Activated T-cell treated with anti-CD3 and anti-CD28 coated beads for 48 hours (primary cell): Measurements from ENCODE around the gene RNF213.
"Not testable (repeated sequence)": the region's sequence is repeated elsewhere in the genome, so short reads cannot be mapped to it uniquely, and the experiment has no call there.

ENCODE experiments used
- DNase-seq: peaks from one replicate; pipeline ENCODE4 v3.0.0-alpha.2; 2020; ENCODE audit warnings: low read depth

Gene RNF213

DNA sequence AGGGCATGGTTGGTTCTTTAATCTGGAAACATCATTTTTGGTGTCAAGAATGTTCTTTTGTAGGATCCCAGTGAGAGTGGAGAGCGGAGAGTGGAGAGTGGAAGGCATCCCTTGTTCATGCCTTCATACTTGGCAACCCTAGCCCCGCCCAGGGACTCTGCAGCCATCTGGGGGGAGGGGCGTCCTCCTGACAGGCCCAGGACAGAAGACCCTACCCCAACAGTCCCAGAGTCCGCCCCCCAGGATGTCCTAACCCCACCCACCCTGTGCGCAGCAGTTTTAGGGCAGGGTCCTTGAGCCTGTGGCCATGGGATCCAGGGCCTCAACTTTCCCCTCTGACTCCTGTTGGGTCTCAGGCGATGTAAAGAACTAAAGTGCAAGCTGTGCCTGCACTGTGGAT lies 36.0 kb upstream of the RNF213 start:
- no peak for DNase-seq

DNA sequence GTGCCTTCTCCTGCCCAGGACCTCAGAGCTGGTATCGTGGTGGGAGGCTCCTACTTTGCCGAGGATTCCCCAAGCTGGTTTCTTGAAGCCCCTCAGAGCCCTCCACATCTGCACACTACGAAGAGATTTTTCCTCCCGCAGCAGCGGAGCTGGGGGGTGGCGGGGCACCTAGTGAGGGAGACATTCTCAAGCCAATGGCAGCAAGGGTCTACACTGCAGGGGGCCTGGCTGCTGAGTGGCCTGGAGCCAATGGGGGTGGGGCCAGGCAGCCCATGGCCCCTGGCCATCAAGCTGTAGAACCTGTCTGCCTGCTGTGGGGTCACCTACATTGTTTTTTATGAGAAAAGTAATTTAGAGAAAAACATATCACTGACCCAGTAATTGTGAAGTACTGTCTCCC lies 35.4 kb upstream of the RNF213 start:
- no peak for DNase-seq

DNA sequence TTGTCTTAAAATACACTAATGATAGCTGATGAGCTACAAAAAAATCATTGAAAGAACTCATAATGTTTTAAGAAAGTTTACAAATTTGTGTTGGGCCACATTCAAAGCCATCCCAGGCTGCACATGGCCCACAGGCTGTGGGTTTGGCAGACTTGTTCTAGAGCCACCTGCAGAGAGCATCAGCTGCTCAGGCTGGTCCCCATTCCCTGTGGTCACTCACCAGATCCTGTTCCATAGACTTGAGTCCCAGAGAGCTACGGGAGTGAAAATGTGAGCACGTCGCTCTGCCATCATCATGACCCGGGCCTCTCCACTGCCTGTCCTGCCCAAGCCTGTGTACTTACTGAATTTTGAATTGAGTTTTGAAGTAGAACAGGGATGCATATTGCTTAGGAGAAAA lies 33.5 kb upstream of the RNF213 start:
- DNase-seq: no peak

DNA sequence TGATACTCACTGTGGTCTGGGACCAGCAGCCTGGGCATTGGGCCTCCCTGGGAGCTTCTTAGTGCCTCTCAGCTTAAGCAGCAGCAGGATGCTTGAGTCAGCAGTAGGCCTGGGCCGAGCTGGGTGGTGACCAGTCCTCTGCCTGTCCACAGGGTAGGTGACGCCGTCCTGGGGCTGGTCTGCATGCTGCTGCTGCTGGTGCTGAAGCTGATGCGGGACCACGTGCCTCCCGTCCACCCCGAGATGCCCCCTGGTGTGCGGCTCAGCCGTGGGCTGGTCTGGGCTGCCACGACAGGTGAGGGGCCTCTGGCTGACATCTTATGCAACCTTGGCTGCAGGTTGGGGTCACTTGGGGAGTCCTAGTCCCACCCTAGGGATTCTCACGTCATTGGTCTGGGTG lies 33.0 kb upstream of the RNF213 start:
- no peak for DNase-seq

DNA sequence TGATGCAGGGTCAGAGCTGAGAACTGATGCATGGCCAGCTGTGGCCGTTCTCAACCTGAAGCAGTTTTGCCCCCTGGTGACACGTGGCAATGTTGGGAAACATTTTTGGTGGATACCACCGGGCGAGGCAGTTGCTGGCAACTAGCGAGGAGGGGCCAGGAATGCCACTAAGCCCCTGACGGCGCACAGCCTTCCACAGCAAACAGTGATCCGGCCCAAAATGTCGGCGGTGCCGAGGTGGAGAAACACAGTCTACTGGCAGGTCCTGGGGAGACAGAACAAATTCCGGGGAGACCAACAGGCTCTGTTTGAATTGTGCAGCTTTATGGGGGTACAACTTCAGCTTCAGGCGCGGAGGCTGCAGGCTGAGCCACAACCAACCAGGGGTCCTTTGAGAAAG lies 32.2 kb upstream of the RNF213 start:
- DNase-seq: no peak

DNA sequence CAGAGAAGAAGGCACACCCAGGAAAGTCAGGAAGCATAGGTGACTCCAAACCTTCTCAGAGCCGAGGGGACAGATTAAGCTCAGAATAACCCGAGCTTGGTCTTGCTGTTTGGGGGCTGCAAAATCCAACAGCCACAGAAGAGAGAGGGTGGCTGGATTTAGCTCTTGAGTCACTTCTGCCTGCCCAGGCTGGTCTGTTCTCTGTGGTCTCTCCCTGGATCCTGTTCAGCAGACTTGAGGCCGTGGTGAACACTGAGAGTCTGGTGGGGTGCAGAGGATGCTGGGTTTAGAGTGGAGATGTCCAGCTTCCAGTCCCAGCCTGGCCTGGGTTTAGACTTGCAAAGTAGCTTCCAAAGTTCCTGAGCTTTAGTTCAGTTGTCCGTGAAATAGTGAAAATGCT lies 31.6 kb upstream of the RNF213 start:
- DNase-seq: no peak

DNA sequence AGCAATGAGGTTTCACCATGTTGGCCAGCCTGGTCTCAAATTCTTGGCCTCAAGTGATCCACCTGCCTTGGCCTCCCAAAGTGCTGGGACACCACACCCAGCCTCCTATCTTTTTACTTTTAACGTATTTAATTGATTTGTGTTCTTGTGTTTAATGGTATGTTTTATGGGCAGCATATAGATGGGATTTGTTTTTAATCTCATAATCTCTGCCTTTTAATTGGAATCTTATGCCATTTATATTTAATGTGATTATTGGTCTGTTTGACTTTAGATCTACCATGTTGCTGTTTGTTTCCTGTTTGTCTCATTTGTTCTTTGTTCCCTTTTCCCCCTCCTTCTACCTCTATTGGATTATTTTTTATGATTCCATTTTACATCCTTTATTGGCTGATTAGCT lies 28.2 kb upstream of the RNF213 start:
- no peak for DNase-seq

DNA sequence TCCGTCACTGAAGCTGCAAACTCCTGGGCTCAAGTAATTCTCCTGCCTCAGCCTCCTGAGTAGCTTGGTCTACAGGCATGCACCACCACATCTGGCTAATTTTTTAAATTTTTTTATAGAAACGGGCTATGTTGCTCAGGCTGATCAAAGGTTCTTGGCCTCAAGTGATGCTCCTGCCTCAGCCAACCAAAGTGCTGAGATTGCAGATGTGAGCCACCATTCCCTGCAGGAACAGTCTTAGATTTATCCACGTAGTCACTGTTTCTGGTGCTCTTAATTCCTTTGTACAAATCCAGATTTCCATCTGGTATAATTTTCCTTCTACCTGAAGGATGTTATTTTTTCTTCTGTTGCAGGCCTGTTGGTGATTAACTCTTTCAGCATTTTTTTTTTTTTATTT lies 27.4 kb upstream of the RNF213 start:
- DNase-seq: no peak

DNA sequence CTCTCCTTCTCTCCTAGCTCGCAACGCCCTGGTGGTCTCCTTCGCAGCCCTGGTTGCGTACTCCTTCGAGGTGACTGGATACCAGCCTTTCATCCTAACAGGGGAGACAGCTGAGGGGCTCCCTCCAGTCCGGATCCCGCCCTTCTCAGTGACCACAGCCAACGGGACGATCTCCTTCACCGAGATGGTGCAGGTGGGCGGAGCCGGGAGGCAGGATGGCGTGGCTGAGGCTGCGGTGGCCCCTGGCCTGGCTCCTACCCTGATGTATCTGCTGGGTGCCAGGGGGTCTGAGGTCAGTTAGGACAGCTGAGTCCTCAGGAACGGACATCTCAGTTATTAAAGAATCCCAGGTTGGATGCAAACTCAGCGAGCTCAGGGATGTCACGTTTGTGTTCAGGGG lies 23.7 kb upstream of the RNF213 start:
- DNase-seq: no peak

DNA sequence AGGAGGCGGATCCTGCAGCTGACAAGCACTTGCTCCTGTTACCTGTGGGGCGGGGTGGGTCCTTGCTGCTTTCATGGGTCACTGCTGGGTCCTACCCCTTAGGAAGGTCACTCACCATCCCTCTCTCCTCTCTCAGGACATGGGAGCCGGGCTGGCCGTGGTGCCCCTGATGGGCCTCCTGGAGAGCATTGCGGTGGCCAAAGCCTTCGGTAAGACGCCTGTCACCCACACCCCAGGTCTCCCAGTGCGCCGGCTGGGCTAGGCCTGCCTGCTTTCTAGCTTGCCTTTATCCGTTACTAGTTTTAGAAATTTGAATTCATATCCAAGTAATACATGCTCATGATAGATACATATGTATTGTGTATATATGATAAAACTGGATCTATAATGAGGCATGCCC lies 23.3 kb upstream of the RNF213 start:
- no peak for DNase-seq

DNA sequence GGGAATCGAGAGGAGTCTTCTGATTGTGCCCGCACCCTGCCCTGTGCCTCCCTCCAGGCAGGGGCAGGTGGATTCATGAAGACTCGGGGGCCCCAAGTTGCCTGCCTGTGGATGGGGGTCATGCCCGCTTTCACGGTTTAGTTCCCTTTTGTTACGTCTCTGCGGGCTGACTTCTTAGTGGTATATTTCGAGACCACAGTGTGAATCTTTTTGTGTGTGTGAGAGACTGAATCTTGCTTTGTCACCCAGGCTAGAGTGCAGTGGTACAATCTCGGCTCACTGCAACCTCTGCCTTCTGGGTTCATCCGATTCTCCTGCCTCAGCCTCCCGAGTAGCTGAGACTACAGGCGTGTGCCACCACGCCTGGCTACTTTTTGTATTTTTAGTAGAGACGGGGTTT lies 18.1 kb upstream of the RNF213 start:
- no peak for DNase-seq

DNA sequence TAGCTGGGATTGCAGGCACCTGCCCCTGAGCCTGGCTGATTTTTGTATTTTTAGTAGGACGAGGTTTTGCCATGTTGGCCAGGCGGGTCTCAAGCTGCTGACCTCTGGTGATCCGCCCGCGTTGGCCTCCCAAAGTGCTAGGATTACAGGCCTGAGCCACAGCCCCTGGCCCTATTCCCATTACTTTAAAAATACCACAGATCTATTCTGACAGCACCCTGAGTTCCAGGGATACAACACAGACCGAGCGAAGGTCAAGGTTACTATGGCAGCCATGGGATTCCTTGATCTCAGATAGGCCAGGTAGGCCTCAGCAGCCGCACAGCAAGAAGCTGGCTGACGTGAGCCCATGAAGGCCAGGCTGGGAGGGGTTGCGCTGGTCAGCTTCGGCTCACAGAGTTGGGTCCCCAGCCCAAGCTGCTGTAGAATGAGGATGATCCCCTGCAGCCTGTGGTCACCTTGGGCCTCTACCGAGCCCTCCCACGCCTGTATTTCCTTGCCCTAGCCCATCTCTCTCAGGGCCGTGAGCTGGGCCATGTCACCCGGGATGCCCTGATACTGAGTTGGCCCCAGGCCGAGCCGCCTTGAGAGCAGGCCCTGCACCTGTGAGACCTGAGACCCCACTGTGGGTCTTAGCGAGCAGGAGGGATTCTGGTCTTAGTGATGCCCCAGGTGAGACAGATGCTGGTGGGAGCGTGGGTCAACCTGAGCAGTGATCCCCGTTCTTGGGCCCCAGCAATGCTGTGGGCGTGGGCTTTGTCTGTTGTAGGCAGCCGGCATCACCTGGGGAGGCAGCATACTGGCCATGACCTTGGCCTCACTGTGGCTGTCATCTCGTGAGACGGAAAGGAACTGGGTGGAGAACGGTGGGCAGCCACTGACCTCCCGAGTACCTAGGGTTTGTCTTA lies 16.9 kb upstream of the RNF213 start:
- DNase-seq: no peak

DNA sequence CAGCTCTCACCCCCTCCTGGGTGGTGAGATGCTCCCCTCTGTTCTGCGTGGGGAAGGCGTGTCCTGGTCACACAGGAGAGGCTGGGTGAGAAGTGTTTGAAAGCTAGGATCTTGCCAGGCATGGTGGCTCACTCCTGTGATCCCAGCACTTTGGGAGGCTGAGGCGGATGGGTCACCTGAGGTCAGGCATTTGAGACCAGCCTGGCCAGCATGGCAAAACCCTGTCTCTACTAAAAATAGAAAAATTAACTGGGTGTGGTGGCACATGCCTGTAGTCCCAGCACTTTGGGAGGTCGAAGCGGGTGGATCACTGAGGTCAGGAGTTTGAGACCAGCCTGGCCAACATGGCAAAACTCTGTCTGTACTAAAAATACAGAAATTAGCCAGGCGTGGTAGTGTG lies 16.2 kb upstream of the RNF213 start:
- not testable (repeated sequence) for DNase-seq

DNA sequence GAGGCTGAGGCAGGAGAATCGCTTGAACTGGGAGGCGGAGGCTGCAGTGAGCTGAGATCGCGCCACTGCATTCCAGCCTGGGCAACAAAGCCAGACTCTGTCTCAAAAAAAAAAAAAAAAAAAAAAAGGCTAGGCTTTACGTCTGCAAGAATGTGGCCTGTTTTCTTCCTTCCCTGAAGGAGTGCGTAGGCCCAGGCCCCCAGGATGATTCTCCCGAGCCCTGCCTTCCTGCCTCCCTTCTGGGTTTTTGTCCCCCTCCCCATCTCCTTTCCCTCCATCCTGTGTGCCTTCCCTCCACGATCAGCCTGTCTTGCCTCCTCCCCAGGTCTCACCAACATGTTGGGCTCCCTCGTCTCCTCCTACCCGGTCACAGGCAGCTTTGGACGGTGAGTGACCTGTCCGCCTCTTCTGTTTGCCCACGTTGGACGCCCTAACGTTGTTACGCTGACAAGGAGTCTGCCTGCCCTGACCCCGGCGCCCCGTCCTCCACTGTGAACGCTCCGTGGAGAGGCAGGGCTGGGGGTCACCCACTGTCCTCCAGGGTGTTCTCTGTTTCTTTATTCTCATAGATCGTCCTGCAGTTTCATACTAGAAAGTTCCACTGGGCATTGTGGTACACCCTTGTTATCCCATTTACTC lies 15.7 kb upstream of the RNF213 start:
- DNase-seq: no peak

DNA sequence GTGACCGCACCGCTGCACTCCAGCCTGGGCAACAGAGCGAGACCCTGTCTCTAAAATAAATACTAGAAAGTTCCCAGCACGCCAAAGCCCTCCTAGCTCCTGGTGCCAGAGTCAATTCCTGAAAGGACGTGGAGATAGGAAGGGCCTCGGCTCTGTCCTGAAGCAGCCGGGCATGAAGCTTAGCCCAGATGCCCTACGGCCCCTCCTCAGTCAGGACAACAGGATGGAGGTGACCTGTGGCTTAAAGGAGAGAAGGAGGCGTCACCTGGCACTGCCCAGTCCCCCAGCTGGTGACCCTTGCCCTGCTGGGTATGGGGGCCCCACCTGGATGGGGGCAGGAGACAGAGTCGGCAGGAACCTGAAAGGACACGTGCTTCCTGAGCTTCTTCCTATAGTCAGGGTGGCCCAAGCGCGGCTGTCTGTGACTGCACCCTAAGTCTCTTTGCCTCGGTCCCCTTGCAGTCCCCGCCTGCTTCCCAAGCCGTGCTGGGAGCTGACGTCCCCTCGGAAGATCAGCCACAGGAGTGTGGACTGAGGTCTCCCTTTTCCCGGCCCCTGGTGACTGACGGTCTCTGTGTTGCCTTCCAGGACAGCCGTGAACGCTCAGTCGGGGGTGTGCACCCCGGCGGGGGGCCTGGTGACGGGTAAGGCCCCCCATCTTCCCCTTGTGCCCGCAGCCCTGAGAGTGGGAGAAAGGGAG lies 14.9 kb upstream of the RNF213 start:
- no peak for DNase-seq

DNA sequence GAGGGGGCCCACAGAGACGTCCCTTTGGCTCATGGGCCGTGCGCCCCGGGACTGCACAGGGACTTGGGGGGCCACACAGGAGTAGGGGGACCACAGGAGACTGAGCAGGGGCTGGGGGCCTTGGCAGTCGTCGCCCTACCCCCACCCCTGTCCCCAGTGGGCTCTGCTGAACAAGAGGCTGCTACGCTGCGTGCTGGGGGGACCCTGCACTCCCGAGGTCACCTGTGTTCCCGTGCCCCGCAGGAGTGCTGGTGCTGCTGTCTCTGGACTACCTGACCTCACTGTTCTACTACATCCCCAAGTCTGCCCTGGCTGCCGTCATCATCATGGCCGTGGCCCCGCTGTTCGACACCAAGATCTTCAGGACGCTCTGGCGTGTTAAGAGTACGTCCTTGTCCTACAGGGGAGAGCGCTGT lies 14.4 kb upstream of the RNF213 start:
- DNase-seq: no peak

DNA sequence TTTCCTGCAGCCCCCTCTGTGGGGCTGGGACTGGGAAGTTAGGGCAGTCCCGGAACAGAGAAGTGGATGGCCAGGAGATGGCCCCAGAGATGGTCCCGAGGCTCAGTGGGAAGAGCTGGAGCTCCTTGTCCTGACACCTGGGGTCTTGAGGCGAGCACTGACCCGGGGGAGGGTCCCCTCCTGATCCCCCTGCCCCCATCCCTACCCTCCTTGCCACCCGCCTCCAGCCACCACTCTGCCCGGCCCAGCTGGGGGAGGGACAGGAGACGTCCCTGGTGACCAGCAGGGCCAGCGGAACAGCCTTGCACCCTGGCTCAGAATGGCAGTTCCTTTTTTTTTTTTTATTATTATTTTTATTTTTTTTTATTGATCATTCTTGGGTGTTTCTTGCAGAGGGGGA lies 13.9 kb upstream of the RNF213 start:
- DNase-seq: no peak

DNA sequence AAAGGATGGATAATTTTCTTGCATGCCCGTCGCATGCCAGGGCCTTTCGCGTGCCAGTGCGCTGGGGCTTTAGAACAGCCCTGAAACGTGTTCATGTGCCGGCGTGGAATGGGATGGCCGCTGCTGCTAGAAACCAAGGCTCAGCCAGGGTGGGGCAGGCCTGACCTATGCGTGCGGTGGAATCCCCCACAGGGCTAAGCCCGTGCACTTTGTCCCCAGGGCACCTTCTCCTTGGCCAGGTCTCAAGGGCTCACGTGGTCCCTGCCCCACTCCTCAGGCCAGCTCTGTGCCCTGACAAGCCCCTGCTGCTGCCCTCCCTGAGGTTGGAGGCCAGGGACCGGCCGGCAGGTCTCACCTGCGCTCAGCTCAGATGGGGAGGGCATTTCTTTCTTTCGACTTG lies 13.1 kb upstream of the RNF213 start:
- DNase-seq: no peak

DNA sequence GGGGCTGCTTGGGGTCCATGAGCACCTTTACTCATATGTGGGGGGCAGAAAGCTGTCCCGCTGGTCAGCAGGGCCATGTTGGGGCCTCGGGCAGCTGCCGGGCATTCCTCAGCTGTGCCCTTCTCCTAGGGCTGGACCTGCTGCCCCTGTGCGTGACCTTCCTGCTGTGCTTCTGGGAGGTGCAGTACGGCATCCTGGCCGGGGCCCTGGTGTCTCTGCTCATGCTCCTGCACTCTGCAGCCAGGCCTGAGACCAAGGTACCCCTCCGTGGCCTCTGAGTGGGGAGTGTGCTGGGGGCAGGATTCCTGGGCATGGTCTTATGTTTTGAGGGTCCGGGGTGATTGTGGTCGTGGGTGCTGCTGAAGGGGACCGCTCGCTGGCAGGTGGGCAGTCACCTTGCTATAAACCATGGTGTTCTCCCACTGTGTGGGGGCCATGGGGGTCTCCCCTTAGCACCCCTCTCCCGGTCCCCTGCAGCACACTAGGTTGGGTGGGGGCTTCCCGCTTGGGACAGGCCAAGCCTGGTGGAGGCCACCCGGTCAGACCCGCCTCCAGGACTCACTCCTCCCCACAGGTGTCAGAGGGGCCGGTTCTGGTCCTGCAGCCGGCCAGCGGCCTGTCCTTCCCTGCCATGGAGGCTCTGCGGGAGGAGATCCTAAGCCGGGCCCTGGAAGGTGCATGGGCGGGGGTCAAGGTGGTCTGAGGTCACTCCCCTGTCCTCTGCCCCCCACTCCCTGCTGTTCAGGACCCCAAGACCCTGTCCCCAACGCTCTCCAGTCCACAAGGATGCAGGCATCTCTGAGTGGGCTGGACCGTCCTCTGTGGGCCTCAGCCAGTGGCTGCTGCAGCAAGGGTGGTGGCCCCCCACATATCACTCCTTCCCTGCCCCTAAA lies 12.4 kb upstream of the RNF213 start:
- DNase-seq: no peak

DNA sequence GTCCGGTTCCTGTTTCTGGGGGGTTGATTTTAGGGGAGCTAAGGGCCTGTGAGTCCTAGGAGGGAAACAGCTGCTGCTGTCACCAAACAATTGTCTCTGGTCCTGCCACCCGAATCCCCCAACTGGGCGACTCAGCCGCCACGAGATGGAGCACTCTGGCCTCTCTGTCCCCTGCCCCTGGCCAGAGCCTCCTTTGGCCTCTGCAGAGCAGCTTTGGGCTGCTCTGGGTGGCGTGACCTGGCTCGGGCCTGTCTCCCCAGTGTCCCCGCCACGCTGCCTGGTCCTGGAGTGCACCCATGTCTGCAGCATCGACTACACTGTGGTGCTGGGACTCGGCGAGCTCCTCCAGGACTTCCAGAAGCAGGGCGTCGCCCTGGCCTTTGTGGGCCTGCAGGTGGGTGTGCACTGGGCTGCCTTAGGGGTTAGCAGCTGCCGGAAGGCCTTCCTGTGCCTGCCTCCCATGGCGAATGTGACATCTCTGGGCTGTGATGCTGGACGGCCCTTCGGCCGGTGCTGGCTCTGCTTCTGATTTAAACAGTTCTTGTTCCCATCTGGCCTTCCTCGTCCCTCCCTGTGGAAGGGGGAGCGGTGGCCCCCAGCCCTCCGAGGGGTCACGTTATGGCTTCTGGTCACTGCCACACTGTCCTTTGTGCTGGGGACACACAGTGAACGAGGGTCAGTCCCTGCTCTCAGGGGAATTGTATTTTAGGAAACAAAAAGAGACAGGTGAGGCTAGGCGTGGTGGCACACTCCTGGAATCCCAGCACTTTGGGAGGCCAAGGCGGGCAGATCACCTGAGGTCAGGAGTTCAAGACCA lies 11.6 kb upstream of the RNF213 start:
- DNase-seq: no peak

DNA sequence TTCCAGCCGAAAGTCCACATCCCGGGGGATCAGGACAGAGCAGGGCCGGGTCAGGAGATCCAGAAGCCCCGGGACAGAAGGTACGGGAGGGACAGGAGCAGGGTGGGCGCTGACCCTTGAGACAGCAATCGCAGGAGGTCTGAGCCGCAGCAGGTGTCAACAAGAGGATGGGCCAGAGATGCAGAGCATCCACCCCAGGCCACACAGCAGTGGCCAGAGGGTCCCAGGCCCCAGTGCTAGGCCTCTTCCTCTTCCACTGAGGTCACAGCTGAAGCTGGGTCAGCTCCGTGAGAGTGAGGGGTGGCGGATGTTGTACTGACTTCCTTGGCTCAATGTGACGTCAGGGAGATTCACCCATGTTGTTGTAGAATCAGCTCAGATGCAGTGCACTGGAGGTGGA lies 8.7 kb upstream of the RNF213 start:
- DNase-seq: no peak
